ENCODE results near the gene LRRC34. TPM values are rescaled to one million over a fixed set of nuclear protein-coding genes. Genes with fewer than 3 reads are reported as not detected.

Gene LRRC34
- total RNA-seq, 1 experiment from 2014 or later = 4.2 TPM

DNA sequence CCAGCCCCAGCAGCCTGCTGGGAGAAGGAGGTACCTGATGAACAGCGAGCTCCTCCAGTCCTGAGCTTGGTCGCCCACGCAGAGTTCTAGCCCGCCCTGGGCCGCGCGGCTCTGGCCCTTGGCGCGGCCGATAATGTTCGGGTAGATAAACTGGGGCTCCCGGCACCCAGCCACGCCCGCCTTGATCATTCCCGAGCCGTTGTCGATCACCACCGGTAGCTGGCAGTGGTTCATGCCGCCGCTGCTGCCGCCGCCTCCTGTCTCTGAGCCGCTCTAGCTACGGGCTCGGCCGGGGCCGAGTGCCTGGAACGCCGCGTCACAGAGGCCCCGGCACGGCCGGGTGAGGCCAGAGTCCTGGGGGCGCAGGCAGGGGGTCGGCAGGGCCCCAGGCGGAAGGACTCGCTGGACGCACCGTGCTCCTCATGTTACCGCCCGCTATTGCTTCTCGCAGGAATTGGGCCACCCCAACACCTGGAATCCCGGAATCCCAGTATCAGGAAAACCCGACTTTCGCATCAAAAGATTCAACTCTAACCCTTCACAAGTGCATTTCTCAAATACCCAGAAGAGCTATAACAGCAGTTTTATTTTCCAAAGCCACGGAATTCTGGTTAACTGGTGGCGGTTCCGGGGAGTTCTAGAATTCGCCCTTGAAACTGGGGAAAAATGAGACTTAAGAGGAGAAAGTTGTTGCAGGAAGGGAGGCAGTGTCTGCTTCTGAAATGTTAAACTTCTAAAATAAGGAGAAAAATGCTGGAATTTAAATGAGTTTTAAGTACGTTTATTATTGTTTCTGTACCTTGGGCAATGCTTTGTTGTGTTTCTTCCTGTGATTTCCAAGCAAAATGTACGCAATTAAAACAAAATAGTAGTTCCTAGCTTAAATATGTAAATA lies 43.2 kb downstream of the LRRC34 start, which contains the start of gene ACTRT3:
TSS of gene ACTRT3 (minus strand) at position 275 of the 895 bp plus-strand sequence. CDS start at position 234, 41 bp downstream.
- peak; percentile 88 for DNase-seq (ENCODE audit: low spot score)

- DNase-seq (ENCODE audit: low spot score) = peak; percentile 98
Observed at GRCh38 chr3:169764882-169765612, 47.7 kb downstream of the LRRC34 start, which contains the start of gene TERC. TSS of gene TERC (minus strand) at chr3:169765060.

- peak; percentile 65 for DNase-seq (ENCODE audit: low spot score)
Observed at GRCh38 chr3:169764312-169764881, 48.3 kb downstream of the LRRC34 start.

DNA sequence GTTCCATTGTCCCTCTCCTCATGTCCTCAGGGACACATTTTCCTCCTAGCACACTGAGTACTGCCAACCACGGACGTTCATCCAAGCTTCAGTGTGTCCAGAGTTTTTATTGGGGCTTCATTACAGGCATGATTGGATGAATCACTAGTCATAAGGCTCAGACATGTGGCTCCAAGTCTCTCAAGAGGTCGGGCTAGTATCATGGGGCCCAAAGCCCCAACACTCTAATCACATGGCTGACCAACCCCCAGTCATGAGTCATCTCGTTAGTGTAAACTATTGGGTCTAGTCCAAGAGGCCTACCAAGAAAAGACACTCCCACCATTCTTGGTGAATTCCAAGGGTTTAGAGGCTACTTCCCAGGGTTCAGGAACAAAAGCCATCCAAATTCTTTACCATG lies 52.2 kb downstream of the LRRC34 start:
- no peak for DNase-seq (ENCODE audit: low spot score)

DNA sequence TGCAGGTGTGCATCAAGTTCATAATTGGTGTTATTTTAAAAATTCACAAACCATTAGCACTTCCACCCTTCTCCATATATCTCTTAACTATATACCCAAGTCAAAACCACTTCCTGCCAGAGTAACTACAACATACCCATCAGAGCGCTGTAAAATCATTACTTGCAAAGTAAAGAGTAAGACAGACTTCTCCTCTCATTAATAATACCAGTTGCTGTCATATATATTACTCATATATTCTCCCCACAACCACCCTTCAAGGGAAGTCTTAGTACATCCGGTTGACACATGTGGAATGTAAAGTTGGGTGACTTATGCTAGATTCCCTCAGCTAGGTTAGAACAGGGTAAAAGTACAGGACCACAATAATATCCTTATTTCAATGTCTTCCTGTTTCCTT lies 53.4 kb downstream of the LRRC34 start:
- no peak for DNase-seq (ENCODE audit: low spot score)

GRCh38 chr3:169758359-169758994 lies 54.2 kb downstream of the LRRC34 start:
- no peak for DNase-seq (ENCODE audit: low spot score)

DNA sequence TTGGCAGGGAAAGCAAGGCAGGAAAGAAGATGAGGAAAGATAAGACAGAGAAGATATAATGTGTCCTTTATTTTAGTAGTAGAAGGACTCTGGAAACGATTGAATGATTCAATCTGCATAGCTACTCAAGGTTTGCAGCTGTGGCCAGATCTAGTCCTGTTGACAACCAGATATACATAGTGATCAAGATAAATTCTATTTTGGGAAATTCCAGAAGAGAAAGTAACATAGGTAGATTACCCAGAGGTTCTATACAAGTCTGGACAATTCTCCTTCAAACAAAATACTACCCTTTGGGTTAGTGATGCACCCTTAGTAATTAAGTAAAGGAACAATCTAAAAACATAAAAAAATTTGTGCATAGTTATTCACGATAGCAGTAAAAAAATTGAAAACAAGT lies 57.2 kb downstream of the LRRC34 start:
- DNase-seq (ENCODE audit: low spot score) = no peak

DNA sequence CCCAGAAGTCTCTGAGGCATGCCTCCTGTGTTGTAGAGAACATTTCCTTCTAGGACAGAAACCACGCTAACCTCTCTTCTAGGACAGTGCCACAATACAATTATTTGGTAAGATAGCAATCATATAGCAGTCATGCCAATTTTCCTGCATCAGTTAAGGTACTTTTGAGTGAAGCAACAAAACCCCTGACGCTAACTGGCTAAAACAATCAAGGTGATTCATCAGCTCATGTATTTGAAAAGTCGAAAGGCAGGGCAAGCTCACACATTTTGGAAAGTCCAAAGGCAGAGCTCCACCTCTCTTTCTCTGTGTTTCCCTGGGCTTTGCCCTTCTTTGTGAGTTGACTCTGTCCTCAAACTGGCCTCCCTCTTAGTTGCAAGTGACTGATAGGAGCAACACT lies 58.0 kb downstream of the LRRC34 start:
- no peak for DNase-seq (ENCODE audit: low spot score)

- no peak for DNase-seq (ENCODE audit: low spot score)
Observed at GRCh38 chr3:169751875-169752274, 60.8 kb downstream of the LRRC34 start.

DNA sequence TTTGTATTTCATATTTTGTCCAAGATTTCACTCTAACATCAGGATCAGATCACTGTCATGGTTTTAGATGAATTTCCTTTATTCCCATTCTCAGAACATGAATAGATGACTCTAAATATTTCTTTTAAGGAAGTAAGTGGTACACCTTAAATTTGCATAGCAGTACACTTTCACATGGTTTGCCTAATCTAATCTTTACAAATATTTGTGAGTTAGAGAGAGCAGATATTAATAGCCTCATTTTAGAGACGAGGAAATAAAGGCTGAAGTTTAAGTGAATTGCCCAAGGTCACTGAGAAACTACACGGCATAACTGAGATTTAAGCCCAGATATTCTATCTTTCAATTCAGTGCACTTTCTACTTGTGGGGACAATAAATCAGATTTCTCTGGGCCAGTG lies 62.0 kb downstream of the LRRC34 start:
- no peak for DNase-seq (ENCODE audit: low spot score)

DNA sequence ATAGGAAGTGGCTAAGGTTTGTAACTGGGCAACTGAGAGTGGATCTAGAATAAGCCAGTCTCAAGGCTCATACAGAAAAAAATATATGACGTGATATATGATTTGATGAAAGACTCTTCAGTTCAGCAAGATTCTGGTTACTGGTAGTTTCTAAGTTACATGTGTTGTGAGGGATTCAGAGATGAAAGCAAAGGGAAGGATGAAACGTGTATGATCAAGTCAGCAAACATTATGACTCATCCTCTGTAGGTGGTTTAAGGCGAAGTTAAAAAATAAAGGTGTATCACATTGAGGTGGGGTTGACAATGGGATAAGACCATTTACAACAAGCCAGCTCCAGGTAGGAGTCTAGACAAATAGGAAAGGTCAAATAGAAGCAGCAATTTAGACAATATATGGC lies 64.0 kb downstream of the LRRC34 start:
- peak; percentile 51 for DNase-seq (ENCODE audit: low spot score)

DNA sequence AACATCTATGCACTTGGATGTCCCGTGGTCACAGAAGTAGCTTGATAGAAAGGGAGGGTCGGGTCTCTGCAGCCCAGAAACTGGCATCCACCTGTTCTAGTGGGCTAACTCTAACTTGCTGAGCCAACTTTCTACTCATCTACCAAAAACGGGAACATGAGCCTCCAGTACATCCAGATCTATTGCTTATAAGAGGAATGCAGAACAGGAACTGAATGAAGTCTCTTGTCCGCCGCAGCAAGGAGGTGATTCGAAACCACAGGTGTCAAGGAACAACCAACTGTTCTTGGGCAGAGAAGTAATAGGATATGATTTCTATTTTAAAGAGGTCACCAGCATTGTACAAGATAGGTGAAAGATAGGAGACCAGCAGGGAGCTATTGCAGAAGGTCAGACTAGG lies 65.8 kb downstream of the LRRC34 start:
- no peak for DNase-seq (ENCODE audit: low spot score)

DNA sequence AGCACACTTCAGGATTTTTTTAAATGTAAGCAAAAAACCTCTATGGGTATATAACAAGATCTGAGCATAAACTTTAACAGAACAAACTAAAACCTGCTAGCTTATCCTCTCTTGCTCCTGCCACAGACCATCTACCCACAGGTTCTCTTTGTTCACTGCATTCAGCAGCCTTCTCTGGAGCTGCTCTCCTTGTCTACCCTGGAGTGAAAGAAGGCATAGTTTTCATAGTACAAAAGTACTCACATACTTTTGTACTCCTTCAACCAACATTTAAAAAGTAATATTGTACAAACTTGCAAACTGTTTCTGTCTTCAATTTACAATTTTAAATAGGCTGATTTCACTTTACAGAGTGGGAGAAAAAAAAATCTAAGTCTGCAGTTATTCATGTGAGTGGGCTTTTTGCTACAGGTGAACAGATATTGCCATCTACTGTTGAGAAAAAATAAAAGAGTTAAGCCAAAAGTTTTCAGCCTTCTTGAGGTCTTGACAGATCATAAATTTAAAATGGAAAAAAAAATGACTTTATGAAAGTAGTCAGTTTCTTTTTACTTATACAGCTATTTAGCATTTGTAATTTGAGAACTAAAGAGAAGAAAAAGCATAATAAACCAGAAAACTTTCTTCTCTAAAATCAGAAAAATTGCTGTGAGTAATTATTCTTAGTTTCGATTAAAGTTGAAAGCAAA lies 68.2 kb downstream of the LRRC34 start:
- DNase-seq (ENCODE audit: low spot score) = peak; percentile 75

Other genes with a start within 250 kb of the LRRC34 start
- 27.3 and 27.9 TPM in 2 replicates for gene MECOM, start 149.2 kb downstream of the LRRC34 start, total RNA-seq (2014; rRNA removed; shearing (Covaris generic))
- 748 and 829 TPM in 2 replicates for gene TERC, start 47.8 kb downstream of the LRRC34 start, total RNA-seq (2014; rRNA removed; shearing (Covaris generic))
- 3.3 and 3.4 TPM in 2 replicates for gene ACTRT3, start 43.3 kb downstream of the LRRC34 start, total RNA-seq (2014; rRNA removed; shearing (Covaris generic))
- 7.9 and 13.4 TPM in 2 replicates for gene MYNN, start 39.5 kb downstream of the LRRC34 start, total RNA-seq (2014; rRNA removed; shearing (Covaris generic))
- gene LRRIQ4, start within 50 bp of the LRRC34 start, total RNA-seq (2014; rRNA removed; shearing (Covaris generic)) = not detected in 2 replicates
- gene LRRC31, start 57.0 kb upstream of the LRRC34 start, total RNA-seq (2014; rRNA removed; shearing (Covaris generic)) = 0.29 and 0.48 TPM in 2 replicates
- not detected in 2 replicates for gene SAMD7, start 98.7 kb upstream of the LRRC34 start, total RNA-seq (2014; rRNA removed; shearing (Covaris generic))
- gene SEC62, start 153.9 kb upstream of the LRRC34 start, total RNA-seq (2014; rRNA removed; shearing (Covaris generic)) = 17.1 and 22.2 TPM in 2 replicates
- 21.2 and 32.1 TPM in 2 replicates for gene GPR160, start 225.1 kb upstream of the LRRC34 start, total RNA-seq (2014; rRNA removed; shearing (Covaris generic))